Fibroblast of peridontal ligament (primary cell): Measurements from ENCODE around the gene COMT.

ENCODE experiments used
- DNase-seq: peaks from one replicate; pipeline ENCODE4 v3.0.0-alpha.2; 2010; ENCODE audit errors: extremely low read depth

Gene COMT

GRCh38 chr22:19958083-19959042 lies 16.8 kb downstream of the COMT start:
- DNase-seq = peak; percentile 84

DNA sequence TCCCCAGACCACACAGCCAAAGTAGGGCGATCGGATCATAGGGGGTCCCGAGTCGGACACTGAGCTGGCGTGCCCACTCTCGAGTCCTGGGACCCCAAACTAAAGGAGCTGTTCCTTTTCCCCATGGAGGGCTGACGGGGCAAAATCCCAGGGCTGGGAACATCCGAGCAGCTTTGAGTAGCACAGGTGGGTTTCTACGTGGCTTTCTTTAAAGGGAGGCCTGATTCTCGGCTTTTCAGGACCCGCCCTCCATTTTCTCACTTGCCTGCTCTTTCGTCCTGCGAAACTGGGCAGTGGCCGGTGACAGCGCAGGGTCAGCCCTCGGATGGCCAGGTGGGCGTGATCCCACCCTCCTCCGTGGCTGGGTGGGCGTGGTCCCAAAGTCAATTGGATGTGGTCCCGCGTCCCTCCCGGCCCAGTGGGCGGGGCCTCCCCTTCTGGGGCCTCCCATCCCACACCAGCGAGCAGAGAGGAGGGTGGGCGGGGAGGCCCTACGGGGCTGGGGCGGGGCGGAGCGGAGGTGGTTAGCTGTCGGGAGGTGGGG lies 17.5 kb downstream of the COMT start:
- peak; percentile 40 for DNase-seq

DNA sequence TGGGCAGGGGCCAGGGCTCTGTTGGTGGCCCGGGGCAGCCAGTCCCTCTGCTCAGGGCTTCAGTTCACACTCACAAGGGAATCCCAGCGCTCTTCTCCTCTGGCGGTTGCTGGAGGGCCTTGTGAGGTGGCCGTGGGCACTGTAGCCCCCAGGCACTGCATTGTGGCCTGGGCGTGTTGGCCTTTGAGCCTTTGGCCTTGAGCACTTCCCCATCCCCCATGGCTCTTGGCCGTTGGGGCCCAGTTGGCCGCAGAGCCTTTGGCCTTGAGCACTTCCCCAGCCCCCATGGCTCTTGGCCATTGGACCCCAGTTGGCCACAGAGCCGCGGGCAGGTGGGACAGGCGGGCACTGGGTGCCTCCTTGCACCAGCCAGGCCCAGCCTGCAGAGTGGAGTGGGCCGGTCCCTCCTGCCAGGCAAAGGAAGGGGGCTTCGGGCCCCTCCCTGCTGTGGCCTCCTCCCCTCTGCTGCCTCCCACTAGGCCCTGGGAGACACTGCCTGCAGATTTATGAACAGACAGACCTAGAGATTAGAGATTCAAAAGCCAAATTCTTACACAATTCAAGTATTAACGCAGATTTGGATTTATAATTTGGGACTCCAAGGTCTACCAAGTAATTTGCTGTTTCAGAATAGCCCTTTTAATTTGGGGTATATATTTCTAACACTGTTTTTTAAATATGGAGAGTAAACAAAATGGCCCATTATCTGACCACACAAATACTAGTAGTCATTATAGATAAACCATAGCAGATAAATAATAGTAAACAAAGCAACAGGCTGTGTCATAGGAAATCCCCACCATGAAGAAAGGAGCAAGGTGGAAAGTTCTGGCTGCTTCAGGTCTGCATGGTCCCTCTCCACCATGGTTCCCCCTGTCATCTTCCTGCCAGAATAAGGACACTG lies 18.3 kb downstream of the COMT start:
- DNase-seq = no peak

GRCh38 chr22:19960491-19961200 lies 19.1 kb downstream of the COMT start:
- no peak for DNase-seq

DNA sequence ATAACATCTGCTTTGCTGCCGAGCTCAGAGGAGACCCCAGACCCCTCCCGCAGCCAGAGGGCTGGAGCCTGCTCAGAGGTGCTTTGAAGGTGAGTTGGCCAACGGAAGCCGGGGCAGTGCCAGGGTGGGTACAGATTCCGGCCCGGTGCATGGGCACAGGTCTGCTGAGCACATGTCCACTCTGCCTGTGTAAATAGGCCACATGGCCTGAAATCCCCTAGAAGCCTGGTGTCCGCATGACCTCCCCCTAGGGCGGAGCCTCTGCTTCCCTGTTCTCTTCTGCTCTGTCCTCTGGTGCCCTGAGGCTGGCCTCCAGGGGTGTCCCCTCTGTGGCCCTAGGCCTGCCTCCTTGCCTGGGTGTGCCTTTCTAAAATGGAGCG lies 19.6 kb downstream of the COMT start:
- DNase-seq = no peak

DNA sequence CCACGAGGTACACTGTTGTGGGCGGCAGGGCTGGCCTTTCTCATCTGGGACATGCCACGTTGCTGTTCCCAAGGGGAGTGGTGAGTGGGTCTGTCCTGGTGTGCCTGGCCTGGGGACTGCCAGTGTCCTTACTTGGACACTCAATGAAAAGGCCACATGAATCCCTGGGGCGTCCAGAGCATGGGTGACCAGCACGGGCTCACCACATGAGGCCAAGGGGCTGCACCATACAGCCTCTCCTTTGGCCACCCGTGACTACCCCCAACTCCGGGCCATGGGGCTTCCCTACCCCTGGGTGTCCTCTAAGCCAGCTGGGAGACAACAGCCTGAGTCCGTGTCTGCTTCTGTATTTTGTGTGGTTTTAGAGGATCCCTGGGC lies 20.3 kb downstream of the COMT start:
- no peak for DNase-seq

- DNase-seq = peak; percentile 60
Observed at GRCh38 chr22:19962246-19962908, 20.8 kb downstream of the COMT start.

GRCh38 chr22:19962909-19963806 lies 21.6 kb downstream of the COMT start:
- DNase-seq = no peak

- DNase-seq = no peak
Observed at GRCh38 chr22:19963863-19964642, 22.5 kb downstream of the COMT start.

- DNase-seq = no peak
Observed at GRCh38 chr22:19964701-19965386, 23.3 kb downstream of the COMT start.

DNA sequence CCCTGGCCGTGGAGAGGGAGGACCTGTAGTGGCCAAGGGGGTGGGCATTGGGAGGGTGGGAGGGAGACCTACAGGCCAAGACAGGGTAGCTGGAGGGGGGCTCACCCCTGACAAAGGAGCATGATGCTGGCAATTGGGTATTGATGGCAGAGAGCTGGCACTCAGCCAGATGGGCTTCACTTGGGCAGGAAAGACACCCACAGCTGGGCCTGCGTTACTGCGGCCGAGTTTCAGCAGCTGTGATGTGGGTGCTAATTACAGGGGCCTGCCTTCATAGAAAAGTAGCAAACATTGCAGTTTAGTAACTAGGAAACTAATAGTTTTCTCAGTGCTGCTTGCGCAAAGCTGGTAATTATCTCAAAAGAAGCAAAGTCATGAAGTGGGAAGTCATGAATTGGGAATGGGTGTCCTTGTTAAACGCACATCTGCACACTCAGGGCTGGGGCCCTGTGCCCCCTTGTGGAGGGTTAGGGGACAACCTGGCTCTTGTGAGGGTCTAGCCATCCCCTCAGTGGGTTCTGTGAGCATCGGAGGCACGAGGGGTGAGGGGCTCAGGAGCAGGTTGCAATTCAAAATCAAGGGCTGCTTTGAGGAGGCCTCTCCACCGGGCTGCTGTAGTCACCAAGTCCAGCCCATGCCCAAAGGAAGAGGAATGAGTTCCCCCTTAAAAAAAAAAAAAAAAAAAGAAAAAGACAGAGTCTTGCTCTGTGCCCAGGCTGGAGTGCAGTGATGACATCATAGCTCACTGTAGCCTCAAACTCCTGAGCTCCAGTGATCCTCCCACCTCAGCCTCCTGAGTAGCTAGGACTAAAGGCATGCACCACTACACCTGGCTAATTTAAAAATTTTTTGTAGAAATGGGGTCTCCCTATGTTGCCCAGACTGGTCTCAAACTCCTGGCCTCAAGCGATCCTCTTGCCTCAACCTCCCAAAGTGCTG lies 24.5 kb downstream of the COMT start:
- DNase-seq = peak; percentile 25

DNA sequence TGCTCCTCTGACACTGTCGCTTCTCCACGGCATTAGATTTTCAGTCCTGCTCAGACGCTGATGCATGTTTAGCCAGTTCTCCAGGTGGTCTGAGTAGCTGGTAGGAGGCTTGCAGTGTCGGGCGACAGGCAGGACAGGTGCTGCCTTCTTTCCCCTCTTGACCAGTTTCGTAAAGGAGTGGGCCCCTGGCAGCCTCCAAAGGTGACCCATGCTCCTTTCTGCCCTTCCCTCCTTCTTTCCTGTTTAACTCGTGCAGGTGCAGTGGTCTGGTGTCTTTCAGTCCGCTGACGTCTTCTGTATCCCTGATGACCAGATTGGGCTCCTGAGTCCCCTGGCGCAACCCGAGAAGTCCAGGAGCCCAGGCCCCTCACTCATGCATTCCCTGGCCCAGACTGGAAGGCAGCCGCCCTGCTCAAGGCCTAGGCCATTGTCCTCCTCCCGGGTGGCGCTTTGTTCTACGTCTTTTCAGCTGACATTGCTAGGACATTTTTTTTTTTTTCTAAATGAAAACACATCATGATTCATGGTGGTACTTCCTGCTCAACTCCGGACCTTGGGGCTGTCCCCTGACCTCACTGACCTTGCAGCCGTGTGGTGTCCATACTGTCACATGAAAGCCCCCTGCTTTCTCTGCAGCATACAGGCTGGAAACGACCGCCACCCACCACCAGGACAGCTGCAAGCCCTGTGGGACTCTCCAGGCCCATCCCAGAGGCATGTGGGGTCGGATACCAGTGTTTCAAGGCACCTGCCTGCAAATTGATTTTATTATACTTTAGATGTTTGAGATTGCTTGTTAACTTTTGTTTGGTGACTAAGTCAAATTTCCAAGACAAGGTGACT lies 25.6 kb downstream of the COMT start:
- DNase-seq = no peak

- no peak for DNase-seq
Observed at GRCh38 chr22:19967850-19968449, 26.4 kb downstream of the COMT start.

- no peak for DNase-seq
Observed at GRCh38 chr22:19968450-19968891, 26.9 kb downstream of the COMT start.

DNA sequence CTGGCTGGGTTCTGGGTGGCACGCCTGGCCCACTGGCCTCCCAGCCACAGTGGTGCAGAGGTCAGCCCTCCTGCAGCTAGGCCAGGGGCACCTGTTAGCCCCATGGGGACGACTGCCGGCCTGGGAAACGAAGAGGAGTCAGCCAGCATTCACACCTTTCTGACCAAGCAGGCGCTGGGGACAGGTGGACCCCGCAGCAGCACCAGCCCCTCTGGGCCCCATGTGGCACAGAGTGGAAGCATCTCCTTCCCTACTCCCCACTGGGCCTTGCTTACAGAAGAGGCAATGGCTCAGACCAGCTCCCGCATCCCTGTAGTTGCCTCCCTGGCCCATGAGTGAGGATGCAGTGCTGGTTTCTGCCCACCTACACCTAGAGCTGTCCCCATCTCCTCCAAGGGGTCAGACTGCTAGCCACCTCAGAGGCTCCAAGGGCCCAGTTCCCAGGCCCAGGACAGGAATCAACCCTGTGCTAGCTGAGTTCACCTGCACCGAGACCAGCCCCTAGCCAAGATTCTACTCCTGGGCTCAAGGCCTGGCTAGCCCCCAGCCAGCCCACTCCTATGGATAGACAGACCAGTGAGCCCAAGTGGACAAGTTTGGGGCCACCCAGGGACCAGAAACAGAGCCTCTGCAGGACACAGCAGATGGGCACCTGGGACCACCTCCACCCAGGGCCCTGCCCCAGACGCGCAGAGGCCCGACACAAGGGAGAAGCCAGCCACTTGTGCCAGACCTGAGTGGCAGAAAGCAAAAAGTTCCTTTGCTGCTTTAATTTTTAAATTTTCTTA lies 27.8 kb downstream of the COMT start:
- DNase-seq = no peak
